ENCODE data around the gene KRTAP10-3. TPM values are rescaled to one million over a fixed set of nuclear protein-coding genes. Genes with fewer than 3 reads are reported as not detected.

Gene KRTAP10-3
- polyA plus RNA-seq, 2 of the 4 experiments (the other 2 are of a cell fraction): not detected

DNA sequence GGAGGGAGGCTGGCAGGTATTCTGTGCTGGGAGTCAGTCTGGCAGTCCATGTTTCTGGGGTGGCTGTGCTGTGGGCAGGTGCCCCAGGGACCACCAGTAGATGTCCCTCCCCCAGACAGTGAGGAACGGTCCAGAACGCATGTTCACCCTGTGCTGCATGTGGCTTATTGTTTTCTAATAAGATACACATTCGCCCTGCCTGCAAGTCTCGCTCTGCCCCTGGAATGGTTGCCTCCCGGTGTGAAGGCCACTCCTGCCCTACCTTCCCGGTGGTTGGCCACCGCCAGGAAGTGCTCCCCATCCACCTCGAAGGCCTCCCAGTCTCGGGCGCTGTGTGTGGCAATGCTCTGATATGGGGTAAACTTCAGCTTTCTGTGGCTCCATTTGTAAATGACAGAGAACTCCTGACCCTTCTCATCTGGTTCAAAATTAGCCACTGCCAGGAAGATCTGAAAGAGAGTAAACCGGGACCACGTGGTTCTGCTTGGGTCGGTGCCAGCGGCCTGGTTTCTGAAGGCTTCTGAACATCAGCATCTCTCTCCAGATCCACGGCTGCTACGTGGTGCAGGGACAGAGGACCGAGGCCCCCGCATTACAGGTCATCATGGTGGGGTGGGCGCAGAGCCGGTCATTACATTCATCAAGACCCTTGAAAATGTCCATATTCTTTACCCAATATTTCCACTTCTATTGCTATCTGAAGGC is 33.1 kb downstream of the KRTAP10-3 start:
- Histone ChIP-seq H3K27ac (no peak overlapping the region), H3K4me2 (no peak overlapping the region), H3K4me1 (no peaks in the 10 kb centered on the region), H3K4me3 (no peak overlapping the region), H3K9me3 (no peaks in the 10 kb centered on the region)
- ATAC-seq (no peak), FAIRE-seq (no peak), DNase-seq (ENCODE audit: low read depth in 1 of 2, low spot score in 1 of 2) (no peak)
- ChIA-PET POLR2A (interaction anchor here (0.7 kb wide), 1 partner anchor 9 kb away, joined by 3 read pairs; no protein-coding TSS in a partner anchor), CTCF (interaction anchor here (2.2 kb wide), 1 partner anchor 15 kb away, joined by 5 read pairs; no protein-coding TSS in a partner anchor)
- WGBS (ENCODE audit: missing lambda C conversion rate): 74% methylated on average over 15 of the region's 20 CpGs
- TF ChIP-seq BHLHE40 (IDR thresholded peaks at IDR 0.05; ENCODE audit: low read depth, low read length) (no peak), JUNB (IDR thresholded peaks at IDR 0.05) (no peak), SREBF2 (IDR thresholded peaks at IDR 0.05) (no peak), KDM1A (IDR thresholded peaks at IDR 0.05; ENCODE audit: low read depth) (no peak), HOXB5 (CRISPR knock-in tag; IDR thresholded peaks at IDR 0.05) (no peak), CBX8 (IDR thresholded peaks at IDR 0.05) (no peak), EP300 (IDR thresholded peaks at IDR 0.05) (no peak), CBX2 (IDR thresholded peaks at IDR 0.05; ENCODE audit: borderline replicate concordance, low read depth) (no peak), GATA3 (IDR thresholded peaks at IDR 0.05; ENCODE audit: borderline replicate concordance) (no peak), MAFK (IDR thresholded peaks at IDR 0.05; ENCODE audit: partially characterized antibody) (no peak), RFX5 (IDR thresholded peaks at IDR 0.05) (no peak), TP53 (CRISPR knock-in tag; IDR thresholded peaks at IDR 0.05) (no peak), FOXS1 (CRISPR knock-in tag; IDR thresholded peaks at IDR 0.05) (no peak), ZFP36 (IDR thresholded peaks at IDR 0.05; ENCODE audit: borderline replicate concordance, partially characterized antibody) (no peak), FOSL2 (IDR thresholded peaks at IDR 0.05) (no peak), FOSL2 (CRISPR knock-in tag; IDR thresholded peaks at IDR 0.05) (no peak), FOSB (CRISPR knock-in tag; IDR thresholded peaks at IDR 0.05) (no peak), HOXA7 (CRISPR knock-in tag; IDR thresholded peaks at IDR 0.05) (no peak)
- TF ChIP-seq, protein P1, sequence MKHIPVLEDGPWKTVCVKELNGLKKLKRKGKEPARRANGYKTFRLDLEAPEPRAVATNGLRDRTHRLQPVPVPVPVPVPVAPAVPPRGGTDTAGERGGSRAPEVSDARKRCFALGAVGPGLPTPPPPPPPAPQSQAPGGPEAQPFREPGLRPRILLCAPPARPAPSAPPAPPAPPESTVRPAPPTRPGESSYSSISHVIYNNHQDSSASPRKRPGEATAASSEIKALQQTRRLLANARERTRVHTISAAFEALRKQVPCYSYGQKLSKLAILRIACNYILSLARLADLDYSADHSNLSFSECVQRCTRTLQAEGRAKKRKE (CRISPR knock-in tag; IDR thresholded peaks at IDR 0.05; ENCODE audit: low read depth): no peak
- TF ChIP-seq, protein P2, sequence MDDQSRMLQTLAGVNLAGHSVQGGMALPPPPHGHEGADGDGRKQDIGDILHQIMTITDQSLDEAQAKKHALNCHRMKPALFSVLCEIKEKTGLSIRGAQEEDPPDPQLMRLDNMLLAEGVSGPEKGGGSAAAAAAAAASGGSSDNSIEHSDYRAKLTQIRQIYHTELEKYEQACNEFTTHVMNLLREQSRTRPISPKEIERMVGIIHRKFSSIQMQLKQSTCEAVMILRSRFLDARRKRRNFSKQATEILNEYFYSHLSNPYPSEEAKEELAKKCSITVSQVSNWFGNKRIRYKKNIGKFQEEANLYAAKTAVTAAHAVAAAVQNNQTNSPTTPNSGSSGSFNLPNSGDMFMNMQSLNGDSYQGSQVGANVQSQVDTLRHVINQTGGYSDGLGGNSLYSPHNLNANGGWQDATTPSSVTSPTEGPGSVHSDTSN (IDR thresholded peaks at IDR 0.05): no peak

DNA sequence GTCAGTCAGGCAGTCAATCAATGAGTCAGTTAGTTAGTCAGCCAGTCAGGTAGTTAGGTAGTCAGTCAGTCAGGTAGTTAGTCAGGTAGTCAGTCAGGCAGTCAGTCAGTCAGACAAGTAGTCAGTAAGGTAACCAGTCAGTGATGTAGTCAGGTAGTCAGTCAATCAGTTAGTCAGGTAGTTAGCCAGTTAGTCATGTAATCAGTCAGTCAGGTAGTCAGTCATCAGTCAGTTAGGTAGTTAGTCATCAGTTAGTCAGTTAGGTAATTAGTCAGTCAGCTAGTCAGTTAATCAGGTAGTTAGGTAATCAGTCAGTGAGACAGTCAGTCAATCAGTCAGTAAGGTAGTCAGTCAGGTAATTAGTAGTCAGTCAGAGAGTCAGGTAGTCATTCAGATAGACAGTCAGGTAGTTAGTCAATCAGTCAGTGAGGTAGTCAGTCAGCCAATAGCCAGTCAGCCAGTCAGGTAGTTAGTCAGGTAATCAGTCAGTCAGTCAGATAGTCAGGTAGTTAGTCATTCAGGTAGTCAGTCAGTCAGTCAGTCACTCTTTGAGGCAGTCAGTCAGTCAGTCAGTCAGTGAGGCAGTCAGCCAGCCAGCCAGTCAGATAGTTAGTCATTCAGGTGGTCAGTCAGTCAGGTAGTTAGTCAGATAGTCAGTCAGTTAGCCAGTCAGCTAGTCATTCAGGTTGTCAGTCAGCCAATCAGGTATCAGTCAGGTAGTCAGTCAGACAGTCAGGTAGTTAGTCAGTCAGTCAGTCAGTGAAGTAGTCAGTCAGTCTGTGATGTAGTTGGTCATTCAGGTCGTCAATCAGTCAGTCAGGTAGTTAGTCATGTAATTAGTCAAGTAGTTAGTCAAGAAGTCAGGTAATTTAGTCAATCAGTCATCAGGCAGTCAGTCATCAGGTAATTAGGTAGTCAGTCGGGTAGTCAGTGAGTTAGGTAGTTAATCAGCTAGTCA is 33.9 kb downstream of the KRTAP10-3 start:
- no peak overlapping the region for H3K4me3 ChIP-seq
- no peak for FAIRE-seq
- ChIA-PET POLR2A (no interaction called here), CTCF (interaction anchor here (2.2 kb wide), 1 partner anchor 14 kb away, joined by 5 read pairs; no protein-coding TSS in a partner anchor)
- no peaks in the 10 kb centered on the region for H3K4me1 ChIP-seq
- no peak for ATAC-seq
- H3K9me3 ChIP-seq: no peaks in the 10 kb centered on the region
- H3K4me2 ChIP-seq: no peak overlapping the region
- 0% methylated on average over 1 of the region's 2 CpGs for WGBS (ENCODE audit: missing lambda C conversion rate)
- no peak for DNase-seq (ENCODE audit: low read depth in 1 of 2, low spot score in 1 of 2)
- H3K27ac ChIP-seq: no peak overlapping the region
- TF ChIP-seq HOXA7 (CRISPR knock-in tag; IDR thresholded peaks at IDR 0.05): no peak
- TF ChIP-seq SMC3 (IDR thresholded peaks at IDR 0.05): no peak
- no peak for TF ChIP-seq SREBF2 (IDR thresholded peaks at IDR 0.05)
- TF ChIP-seq, protein P3, sequence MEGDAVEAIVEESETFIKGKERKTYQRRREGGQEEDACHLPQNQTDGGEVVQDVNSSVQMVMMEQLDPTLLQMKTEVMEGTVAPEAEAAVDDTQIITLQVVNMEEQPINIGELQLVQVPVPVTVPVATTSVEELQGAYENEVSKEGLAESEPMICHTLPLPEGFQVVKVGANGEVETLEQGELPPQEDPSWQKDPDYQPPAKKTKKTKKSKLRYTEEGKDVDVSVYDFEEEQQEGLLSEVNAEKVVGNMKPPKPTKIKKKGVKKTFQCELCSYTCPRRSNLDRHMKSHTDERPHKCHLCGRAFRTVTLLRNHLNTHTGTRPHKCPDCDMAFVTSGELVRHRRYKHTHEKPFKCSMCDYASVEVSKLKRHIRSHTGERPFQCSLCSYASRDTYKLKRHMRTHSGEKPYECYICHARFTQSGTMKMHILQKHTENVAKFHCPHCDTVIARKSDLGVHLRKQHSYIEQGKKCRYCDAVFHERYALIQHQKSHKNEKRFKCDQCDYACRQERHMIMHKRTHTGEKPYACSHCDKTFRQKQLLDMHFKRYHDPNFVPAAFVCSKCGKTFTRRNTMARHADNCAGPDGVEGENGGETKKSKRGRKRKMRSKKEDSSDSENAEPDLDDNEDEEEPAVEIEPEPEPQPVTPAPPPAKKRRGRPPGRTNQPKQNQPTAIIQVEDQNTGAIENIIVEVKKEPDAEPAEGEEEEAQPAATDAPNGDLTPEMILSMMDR (IDR thresholded peaks at IDR 0.05): no peak
- TF ChIP-seq ZSCAN20 (CRISPR knock-in tag; IDR thresholded peaks at IDR 0.05): no peak
- TF ChIP-seq FOSL2 (IDR thresholded peaks at IDR 0.05): no peak
- no peak for TF ChIP-seq FOSL2 (CRISPR knock-in tag; IDR thresholded peaks at IDR 0.05)
- TF ChIP-seq, protein P4, sequence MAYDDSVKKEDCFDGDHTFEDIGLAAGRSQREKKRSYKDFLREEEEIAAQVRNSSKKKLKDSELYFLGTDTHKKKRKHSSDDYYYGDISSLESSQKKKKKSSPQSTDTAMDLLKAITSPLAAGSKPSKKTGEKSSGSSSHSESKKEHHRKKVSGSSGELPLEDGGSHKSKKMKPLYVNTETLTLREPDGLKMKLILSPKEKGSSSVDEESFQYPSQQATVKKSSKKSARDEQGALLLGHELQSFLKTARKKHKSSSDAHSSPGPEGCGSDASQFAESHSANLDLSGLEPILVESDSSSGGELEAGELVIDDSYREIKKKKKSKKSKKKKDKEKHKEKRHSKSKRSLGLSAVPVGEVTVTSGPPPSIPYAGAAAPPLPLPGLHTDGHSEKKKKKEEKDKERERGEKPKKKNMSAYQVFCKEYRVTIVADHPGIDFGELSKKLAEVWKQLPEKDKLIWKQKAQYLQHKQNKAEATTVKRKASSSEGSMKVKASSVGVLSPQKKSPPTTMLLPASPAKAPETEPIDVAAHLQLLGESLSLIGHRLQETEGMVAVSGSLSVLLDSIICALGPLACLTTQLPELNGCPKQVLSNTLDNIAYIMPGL (CRISPR knock-in tag; IDR thresholded peaks at IDR 0.05; ENCODE audit: borderline replicate concordance): no peak

All from A549 (cell line).